Hematopoietic multipotent progenitor cell (in vitro differentiated cells): ENCODE measurements around the gene THY1. TPM values are rescaled to one million over a fixed set of nuclear protein-coding genes. Genes with fewer than 3 reads are reported as not detected.
"Not testable (repeated sequence)": the region's sequence is repeated elsewhere in the genome, so short reads cannot be mapped to it uniquely, and the experiment has no call there.

Source experiments
- DNase-seq, 3 donors: peaks; one replicate each; pipeline ENCODE4 v3.0.0-alpha.2; 2011 to 2015; ENCODE audit warnings: low read depth in 2 of 3, low spot score in 2 of 3
- total RNA-seq: library from RNA; depleted of rRNA; stranded (reverse); fragments of >200 nt; gene quantifications from one replicate; pipeline ENCODE4 v1.2.3, GENCODE V29; 2012

THY1 gene
- 2.2 TPM for total RNA-seq

DNA sequence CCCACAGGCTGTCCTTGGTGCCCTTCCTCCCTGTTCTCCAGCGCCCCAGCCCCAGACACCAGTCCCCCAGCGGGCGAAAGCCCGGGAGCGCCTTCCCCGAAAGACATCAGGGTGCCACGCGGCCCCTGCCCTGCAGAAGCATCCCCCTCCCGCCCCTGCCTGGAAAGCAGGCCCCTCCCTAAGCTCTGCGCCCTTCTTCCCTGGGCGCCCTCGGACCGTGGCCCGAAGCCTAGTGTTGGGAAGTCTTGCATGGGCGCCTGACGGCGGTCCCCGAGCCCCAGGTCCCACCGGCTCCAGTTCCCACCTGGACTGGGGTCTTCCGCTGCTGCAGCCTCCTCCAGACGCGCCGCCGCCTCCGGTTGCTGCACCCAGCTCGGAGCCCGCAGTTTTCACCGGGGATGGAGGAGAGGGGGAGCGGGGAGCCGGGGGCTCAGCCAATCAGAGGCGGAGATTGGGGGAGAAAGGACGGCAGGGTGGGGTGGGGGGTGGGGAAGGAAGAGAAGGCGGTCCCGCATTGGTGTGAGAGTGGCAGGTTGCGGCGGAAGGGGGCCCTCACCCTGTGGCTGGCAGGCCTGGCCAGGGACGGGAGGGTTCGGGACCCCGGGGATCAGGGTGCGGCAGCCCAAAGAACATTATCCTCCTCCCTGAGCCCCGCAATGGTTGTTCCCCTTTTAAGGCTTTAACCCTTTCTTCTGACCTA, at the start of gene THY1:
TSS of gene THY1 (minus strand) at position 364 of the 700 bp plus-strand sequence. CDS start 2,267 bp downstream, outside the sequence.
- no peak for DNase-seq

DNA sequence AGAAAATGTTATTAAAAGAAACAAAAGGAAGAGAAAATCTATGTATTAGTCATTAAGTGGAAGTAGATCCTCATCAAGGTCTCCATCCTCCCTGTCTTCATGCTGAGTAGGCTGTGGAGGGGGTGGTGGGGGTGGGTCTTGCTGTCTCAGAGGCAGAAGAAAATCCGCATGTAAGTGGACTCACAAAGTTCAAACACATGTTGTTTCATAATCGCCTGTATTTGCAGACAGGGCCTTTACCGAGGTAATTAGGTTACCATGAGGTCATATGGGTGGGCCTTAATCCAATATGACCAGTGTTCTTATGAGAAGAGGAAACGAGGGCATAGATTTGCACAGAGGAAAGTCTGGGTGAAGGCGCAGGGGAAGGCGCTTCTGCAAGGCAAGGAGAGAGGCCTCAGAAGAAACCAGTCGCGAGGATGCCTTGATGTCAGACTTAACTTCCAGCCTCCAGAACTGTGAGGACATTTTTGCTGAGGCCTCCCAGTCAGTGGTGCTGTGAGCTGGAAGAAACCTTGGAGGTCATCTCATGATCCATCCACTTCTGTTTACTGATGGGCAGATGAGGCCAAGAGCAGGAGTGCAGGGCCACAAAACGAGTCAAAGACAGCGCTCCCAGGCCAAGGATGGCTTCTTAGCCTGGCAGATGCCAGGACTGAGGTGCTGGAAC, 49.3 kb upstream of the THY1 start:
- DNase-seq: no peak

DNA sequence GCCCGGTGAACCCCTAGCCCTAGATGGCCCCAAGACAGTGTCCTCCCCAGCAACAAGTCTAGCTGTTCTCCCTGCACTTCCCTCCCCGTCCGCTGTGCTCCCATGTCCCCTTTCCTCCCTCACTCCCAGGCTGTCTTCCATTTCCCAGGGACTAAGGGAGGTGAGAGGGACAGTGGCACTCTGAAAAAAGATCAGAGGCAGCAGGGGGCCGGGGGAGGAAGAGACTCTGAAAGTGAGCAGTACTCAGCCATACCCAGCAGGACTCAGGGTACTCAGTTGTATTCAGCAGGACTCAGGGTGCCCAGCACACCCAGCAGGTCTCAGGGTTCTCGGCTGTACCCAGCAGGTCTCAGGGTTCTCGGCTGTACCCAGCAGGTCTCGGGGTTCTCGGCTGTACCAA, 48.4 kb upstream of the THY1 start:
- DNase-seq: no peak

DNA sequence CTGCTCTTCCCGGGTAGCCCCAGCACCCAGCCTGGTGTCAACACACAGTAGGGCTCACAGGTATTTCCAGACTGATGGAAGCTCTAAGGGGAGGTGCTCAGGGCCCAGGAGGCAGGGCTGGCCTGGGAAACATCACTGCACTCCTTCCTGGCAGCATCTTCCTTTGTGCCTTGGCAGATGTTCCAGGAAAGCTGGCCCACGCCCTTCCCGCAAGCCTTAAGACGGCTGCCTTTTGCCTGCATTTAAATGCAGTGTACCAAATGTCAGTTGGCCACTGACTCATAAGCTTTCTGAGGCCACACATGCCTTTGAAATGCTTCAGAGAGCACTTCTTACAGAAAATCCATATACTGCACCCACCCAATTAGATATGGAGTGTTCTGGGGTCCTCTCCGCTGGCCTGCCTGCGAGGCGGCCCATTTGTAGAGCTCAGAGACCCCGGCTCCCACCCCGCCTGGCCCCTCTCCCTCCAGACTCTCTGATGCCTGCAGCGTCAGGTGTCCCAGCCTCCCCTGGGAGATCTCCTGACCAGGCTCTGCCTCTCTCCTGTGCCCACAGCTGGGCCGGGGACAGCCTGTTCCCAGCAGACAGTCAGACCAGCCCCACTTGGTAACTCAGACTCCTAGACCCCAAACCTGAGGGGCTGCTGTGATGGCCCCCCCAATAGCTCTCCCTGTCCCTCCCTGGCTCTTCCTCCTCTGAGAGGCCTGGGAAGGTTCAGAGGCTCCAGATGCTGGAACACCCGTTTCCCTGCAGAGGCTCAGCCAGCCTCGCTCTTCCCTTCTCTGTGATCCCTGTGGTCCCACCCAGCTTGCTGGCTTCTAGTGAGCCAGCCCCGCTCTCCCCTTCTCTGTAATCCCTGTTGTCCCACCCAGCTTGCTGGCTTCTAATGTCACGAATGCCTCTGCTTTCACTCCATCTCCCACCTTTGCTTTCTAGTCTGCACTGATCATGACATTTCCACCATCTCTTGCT, 47.6 kb upstream of the THY1 start:
- no peak for DNase-seq

DNA sequence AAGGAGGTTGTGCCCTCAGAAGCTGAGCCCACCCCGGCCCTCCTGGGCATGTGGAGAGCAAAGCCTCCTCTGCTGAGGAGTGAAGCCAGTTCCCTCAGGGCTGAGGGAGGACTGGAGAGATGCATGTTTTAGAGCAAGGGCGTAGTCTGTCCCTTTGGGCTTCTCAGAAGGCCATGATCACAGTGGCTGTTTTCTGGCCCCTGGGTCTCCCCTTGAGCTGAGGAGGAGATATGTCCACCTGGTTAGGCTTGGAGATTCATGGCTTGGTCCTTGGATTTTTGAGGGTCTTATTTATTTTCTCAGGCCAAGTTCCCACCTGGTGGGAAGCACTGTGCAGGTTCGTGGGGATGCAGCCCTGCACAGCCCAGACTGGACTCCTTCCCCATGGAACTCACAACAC, 46.5 kb upstream of the THY1 start:
- DNase-seq: no peak

DNA sequence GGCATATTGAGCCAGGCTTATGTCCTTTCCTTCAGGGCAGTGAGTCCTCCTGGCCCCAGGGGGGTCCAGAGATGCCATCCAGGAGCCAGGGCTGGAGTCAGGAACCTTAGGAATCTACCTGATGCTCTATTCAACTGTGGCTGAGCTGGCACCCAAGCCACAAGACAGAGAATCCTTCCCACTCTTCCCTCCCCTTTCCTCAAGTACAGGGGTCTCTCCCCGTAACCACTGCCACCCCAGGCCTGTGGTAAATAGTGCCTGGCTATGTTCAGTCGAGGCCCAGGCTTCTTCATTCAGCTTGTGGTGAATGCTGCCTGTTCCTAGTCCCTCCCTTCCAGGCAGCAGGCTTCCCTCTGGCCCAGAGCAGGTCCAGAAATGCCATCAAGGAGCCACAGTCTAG, 45.5 kb upstream of the THY1 start:
- no peak for DNase-seq

DNA sequence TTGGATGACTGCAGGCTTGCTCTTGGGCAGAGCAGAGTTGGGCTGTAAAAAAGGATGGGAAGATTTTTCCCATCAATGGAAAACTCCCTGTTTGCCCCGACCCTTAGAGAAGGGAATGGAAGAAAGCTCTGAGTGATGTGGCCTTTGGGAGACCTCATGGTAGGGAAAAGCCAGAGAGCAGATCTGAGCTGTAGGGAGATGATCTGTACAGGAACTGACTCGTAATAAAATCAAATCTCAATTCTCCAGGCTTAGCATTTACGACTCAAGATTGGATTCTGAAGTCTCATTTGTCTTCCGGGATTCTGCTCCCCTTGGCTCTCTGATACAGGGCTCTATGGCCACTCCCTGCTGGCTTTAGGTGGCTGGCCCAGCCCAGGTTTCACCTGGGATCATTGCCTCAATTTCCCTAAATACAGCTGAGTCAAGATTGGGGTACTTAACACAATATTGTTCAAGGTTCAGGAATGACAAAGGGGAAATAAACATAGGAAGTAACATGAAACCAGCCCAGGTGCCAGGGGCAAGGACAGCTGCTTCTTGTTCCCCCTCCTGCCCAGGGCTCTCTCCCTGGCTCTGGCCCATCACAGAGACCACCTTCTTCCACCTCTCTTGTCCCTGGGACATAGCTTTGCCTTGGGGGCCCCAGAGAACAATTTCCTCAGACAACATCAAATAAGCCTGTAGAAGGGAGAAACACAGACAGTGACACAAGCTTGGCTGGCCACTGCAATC, 38.4 kb upstream of the THY1 start:
- DNase-seq: no peak

DNA sequence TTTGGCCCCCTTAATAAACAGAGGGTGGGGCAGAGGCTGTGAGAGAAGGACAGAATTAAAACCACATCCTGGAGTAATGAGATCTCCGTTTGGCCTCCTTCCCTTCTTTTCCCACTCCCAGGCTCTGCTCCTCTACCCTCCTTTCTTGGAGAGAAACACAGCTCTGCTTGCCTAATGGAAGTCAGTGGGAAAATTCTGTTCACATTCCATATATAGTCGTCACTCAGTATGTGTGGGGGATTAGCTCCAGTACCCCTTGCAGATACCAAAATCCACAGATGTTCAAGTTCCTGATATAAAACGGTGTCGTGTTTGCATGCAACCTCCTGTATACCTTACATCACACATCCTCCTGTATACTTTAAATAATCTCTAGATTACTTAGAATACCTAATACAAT, 37.6 kb upstream of the THY1 start:
- no peak for DNase-seq

DNA sequence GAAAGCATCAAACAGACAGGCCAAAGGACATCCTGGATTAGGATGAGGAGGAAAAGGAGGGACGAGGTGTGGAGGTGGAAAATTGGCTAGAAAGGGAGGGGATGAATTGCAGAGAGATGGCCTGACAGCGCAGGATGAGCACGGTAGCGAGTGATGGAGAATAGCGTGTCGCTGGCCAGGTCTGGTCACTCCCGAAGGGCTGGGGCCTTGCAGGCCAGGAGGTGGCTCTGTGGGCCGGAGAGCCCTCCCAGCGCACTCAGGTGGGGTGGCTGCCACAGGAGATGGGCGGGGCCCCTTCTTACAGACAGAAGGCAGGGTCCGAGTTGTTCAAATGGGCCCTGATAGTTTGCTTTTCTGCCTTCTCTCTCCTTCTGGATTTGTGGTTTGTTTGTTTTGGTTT, 37.1 kb upstream of the THY1 start:
- no peak for DNase-seq

DNA sequence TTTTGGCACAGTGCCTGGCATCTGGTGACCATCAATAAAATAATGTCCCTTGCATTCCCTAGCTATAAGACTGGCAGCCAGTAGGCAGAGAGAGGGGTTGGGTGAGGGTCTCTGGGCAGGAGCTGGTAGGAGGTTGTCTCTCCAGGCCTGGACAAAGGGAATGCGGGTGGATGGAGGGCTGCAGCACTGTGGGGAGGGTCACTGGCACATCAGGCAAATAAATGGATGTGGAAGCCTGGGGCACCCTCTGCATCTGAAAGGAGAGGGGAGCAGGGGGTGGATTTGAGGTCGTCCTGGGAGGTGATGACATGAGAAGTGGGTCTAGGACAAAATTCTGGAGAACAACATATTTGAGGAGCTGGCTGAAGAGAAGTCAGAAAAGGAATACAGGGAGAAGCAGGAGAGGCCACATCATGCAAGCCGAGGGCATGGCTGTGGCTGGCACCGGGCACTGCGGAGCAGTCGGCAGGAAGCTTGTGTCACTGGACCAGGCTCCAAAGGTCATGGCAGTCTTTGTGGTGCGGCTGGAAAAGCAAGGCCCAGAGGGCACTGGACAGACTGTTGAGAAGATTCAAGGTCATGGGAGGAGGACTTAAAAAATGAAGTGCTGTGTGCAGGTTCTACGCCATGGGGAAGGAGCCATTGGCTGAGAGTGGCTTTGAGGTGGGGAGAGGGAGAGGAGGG, 36.5 kb upstream of the THY1 start:
- no peak for DNase-seq

DNA sequence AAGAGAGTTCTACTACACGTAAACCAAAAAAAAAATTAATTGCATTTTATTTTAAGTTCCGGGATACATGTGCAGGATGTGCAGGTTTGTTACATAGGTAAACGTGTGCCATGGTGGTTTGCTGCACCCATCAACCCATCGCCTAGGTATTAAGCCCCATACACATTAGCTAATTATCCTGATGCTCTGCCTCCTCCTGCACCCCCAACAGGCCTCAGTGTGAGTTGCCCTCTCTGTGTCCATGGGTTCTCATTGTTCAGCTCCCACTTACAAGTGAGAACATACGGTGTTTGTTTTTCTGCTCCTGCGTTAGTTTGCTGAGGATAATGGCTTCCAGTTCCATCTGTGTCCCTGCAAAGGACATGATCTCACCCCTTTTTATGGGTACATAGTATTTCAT, 32.7 kb upstream of the THY1 start:
- DNase-seq: not testable (repeated sequence)

DNA sequence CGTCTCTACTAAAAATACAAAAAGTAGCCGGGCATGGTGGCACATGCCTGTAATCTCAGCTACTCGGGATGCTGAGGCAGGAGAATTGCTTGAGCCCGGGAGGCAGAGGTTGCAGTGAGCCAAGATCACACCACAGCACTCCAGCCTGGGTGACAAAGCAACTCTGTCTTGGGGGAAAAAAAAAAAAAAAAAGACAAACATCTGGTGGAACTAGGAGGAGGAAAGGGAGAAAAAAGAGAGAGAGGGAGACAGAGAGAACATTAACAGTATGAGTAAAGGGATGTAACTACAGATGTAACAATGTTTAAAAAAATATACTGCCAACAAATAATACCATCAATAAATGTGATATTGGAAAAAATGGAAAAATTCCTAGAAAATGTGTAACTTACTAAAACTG, 32.3 kb upstream of the THY1 start:
- DNase-seq: not testable (repeated sequence)

DNA sequence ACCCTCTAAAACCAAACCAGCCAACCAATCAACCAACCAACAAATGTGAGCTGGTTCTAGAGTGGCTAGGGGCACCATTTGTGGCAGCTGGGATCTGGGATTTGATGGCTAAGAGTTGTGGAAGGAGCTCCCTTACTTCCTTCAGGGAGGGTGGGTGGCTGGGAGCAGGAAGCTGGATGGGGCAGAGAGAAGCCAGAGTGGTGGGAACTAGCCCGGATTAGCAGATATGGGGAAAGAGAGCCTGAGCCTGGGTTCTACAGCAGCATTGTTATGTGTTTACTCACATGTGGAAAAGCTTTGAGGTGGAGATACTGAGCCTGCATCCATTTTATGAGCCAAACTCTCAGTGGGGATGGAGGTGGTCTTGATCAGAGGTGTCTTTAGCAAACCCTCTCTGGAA, 30.9 kb upstream of the THY1 start:
- DNase-seq: no peak

DNA sequence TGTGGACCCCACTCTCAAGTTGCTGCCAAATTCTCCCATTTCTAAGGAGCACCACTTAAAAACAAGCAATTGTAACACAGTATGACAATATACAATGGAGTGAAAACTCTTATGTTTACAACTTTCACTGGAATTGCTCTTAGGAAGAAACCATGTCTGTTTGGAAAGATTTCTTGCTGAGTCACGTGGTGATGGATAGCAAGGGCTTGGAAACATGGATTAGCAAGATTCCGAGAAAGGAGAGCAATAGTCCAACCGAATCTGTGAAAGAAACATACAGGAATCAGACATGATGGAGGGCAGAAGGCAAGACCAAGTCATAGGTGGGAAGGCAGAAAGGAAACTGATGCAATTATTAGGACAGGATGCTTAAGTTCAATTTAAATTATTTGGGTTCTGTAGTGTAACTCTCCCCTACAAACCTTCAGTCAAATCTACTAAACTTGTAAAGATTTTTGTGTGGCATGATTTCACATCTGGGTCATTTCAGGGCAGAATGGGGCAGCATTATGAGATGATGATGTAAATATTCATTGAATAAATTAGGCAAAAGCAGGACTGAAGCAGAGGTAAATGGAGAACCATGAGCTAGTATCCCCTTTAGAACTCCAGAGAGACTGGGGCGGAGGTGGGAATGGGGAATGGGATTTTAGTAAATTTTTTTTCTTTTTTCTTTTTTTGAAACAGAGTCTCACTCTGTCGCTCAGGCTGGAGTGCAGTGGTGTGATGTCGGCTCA, 27.8 kb upstream of the THY1 start:
- DNase-seq: no peak

DNA sequence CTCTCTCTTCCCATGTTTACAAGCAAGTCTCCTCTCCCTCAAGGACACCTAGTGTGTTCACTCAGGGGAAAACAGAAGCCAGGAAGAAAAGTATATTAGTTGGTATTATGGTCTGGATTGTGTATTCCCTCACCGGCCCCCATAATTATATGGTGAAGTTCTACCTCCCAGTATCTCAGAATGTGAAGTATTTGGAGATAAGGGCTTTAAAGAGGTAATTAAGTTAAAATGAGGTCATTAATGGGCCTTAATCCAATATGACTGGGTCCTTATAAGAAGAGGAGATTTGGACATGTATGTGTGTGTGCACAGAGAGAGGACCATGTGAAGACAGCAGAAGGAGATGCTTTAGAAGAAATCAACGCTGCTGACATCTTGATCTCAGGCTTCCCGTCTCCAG, 26.5 kb upstream of the THY1 start:
- DNase-seq: no peak

DNA sequence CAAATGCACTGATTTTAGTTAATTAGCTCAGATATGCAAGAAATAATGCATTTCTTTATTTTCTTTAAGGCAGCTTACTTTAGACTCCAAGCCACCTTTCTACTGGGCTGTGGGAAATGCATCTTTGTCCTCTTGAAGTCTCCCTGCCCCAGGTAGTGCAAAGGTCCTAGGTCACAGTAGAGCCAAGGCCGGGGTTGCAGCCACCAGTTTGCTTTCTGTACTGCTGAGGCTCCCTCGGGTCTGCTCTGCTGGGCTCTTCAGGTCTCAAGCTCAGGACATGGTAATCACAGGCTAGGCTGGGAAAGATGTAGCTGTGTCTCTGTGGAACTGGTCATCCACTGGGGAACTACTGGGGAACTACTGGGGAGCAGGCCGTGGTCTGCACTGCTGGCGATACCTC, 25.4 kb upstream of the THY1 start:
- no peak for DNase-seq

DNA sequence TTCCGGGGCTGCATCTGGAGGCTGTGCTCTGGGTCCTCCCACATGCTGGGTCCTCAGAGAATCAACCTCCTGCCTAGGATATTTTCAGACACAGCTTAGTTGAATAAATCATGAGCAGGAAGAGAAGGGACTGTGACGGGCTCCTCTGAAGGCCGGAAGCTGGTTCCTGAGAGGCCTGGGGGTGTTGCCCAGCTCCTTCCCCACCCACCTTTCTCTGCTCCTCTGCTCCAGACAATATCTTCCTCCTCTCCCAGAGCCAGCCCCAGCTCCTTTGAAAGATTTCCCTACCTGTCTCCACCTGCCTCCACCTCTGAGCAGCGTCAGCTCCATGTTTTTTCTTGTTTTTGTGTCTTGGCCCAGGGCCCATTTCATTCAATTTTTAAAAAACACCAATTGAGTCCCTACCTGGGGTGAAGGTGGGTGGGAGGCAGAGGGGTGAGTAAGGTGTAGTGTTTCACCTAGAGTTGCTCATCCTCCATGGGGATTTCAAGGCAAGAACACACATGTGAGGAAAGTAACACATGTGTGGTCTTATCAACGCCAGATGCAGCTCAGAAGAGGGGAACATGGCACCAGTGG, 24.8 kb upstream of the THY1 start:
- no peak for DNase-seq

DNA sequence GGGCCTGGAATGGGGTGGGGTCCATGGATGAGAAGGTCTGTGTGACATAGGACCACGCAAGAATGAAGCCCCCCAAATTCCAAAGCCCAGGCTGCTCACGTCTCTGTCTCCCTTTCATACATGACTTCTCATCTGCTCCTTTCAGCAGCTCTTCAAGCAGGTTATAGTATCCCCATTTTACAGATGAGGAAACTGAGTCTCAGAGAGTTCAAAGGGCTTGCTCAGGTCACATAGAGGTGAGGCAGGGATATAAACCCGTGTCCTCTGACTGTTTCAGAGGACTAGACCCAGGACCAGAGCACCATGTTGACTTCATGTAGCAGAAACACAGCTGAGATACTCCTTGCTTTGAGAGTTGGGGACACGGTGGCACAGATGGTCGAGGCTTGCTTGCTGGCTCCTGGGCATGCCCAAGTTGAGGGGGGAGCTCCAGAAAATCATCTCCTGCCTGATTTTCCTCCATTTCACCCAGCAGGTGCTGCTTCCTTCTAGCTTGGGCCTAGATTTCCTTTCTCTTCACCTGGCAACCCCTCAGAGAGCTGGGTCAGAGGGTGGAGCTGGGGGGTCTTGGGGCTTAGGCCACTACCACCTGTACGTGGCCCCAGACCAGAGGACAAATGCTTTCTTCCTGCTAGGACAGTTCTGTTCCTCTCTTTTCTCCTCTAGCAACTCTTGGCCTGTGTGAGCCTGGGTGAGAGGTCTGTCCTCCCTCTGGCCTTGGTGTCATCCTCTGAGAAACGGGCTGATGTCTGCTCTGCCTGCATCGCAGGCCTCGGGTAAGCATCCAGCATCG, 24.1 kb upstream of the THY1 start:
- DNase-seq: no peak
